GM19397 (cell line): ENCODE results near the gene ACTG1.

Experiments used
- ATAC-seq: cut with Tn5 transposase; IDR thresholded peaks from one replicate; pipeline ENCODE4 v1.9.1; 2021; ENCODE audit warnings: mild to moderate bottlenecking, moderate library complexity; ENCODE audit not compliant: unreplicated experiment

Gene ACTG1

GRCh38 chr17:81468111-81468769, 44.4 kb downstream of the ACTG1 start:
- no peak for ATAC-seq

- no peak for ATAC-seq
Observed at GRCh38 chr17:81466564-81467472, 45.8 kb downstream of the ACTG1 start.

- no peak for ATAC-seq
Observed at GRCh38 chr17:81465910-81466309, 46.7 kb downstream of the ACTG1 start.

- no peak for ATAC-seq
Observed at GRCh38 chr17:81464586-81464985, 48.0 kb downstream of the ACTG1 start.

- ATAC-seq, result no peak
Observed at GRCh38 chr17:81463506-81463905, 49.1 kb downstream of the ACTG1 start.

- no peak for ATAC-seq
Observed at GRCh38 chr17:81462506-81463125, 50.0 kb downstream of the ACTG1 start.

- no peak for ATAC-seq
Observed at GRCh38 chr17:81461607-81462500, 50.7 kb downstream of the ACTG1 start.

- ATAC-seq, result no peak
Observed at GRCh38 chr17:81460856-81461460, 51.6 kb downstream of the ACTG1 start.
